Putamen (tissue), 1 donor: ENCODE results near the gene TMEM186.
"Not testable (repeated sequence)": the region's sequence is repeated elsewhere in the genome, so short reads cannot be mapped to it uniquely, and the experiment has no call there.

Source experiments
- DNase-seq: peaks from one replicate; pipeline ENCODE4 v3.0.0-alpha.2; 2016; ENCODE audit warnings: low spot score

TMEM186 gene

GRCh38 chr16:8797364-8798173 lies at the start of gene TMEM186, which contains the start of gene PMM2:
Gene TMEM186 (minus strand): TSS chr16:8797639. CDS start chr16:8797614, 25 bp downstream.
Gene PMM2 (plus strand): TSS chr16:8797839. CDS start chr16:8797883, 44 bp downstream.
- DNase-seq, result peak; percentile 98

- DNase-seq, result peak; percentile 54
These were observed 49.7 kb upstream of the TMEM186 start for GRCh38 chr16:8847145-8847544.

- DNase-seq, result no peak
These were observed 49.0 kb upstream of the TMEM186 start for GRCh38 chr16:8846401-8846932.

GRCh38 chr16:8845699-8846298 lies 48.4 kb upstream of the TMEM186 start:
- no peak for DNase-seq

GRCh38 chr16:8843296-8843695 lies 45.9 kb upstream of the TMEM186 start:
- not testable (repeated sequence) for DNase-seq

- not testable (repeated sequence) for DNase-seq
These were observed 44.6 kb upstream of the TMEM186 start for GRCh38 chr16:8842016-8842415.

- not testable (repeated sequence) for DNase-seq
These were observed 40.2 kb upstream of the TMEM186 start for GRCh38 chr16:8837594-8837993.

GRCh38 chr16:8836797-8837196 lies 39.4 kb upstream of the TMEM186 start:
- DNase-seq, result not testable (repeated sequence)

GRCh38 chr16:8832717-8833105 lies 35.3 kb upstream of the TMEM186 start:
- DNase-seq, result no peak

- DNase-seq, result no peak
These were observed 34.7 kb upstream of the TMEM186 start for GRCh38 chr16:8831871-8832716.

GRCh38 chr16:8831450-8831849 lies 34.0 kb upstream of the TMEM186 start:
- no peak for DNase-seq

GRCh38 chr16:8828541-8829165 lies 31.2 kb upstream of the TMEM186 start:
- DNase-seq, result peak; percentile 74

- no peak for DNase-seq
These were observed 28.9 kb upstream of the TMEM186 start for GRCh38 chr16:8826278-8826879.

- no peak for DNase-seq
These were observed 25.0 kb upstream of the TMEM186 start for GRCh38 chr16:8822403-8822802.

GRCh38 chr16:8819411-8820034 lies 22.1 kb upstream of the TMEM186 start:
- no peak for DNase-seq

GRCh38 chr16:8818504-8819270 lies 21.2 kb upstream of the TMEM186 start:
- DNase-seq, result no peak

GRCh38 chr16:8816967-8817655 lies 19.7 kb upstream of the TMEM186 start:
- DNase-seq, result no peak

- no peak for DNase-seq
These were observed 16.8 kb upstream of the TMEM186 start for GRCh38 chr16:8814095-8814806.
